ENCODE measurements around the gene CDR2. TPM values are rescaled to one million over a fixed set of nuclear protein-coding genes. Genes with fewer than 3 reads are reported as not detected.

The CDR2 gene
- total and polyA plus RNA-seq, 2 of the 13 experiments (the other 11 are each of a cell fraction or from before 2014, with no cell fraction given) = 59.0 to 78.9 TPM

DNA sequence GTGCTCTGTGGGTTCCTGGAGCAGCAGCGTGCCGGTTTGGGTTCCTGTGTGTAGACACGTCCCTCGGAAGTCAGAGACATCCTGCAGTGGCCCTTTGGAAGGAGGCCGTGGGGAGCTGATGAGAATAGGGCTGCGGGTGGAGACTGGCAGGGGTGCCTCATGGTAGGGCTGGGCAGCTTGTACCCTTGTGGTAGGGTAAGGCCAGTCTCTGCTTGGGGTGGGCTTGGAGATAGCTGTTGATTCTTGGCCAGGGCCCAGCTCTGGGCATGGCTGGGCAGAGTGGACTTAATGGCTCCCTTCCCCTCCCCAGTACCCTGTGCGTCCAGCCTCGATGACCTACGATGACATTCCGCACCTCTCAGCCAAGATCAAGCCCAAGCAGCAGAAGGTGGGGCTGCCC lies 66.6 kb downstream of the CDR2 start (continued):
- TF ChIP-seq ZNF44 (CRISPR knock-in tag; IDR thresholded peaks at IDR 0.05) (no peak), LCORL (IDR thresholded peaks at IDR 0.05) (no peak), LCORL (CRISPR knock-in tag; IDR thresholded peaks at IDR 0.05) (no peak), AGO2 (optimal IDR thresholded peaks at IDR 0.05; ENCODE audit: low read depth, low read length) (peak; percentile 67), KAT2B (IDR thresholded peaks at IDR 0.05; ENCODE audit: borderline replicate concordance, low read depth, low read length) (no peak), NRL (CRISPR knock-in tag; IDR thresholded peaks at IDR 0.05; ENCODE audit: borderline replicate concordance) (0 out of 2 replicates have a peak, but pooled peaks have one; percentile 46), ARNT (IDR thresholded peaks at IDR 0.05) (no peak), THYN1 (CRISPR knock-in tag; IDR thresholded peaks at IDR 0.05; ENCODE audit: borderline replicate concordance, low read depth) (no peak), SMAD9 (CRISPR knock-in tag; IDR thresholded peaks at IDR 0.05) (no peak), ZFP82 (CRISPR knock-in tag; IDR thresholded peaks at IDR 0.05; ENCODE audit: borderline replicate concordance) (no peak), ZBTB43 (CRISPR knock-in tag; conservative IDR thresholded peaks at IDR 0.05) (no peak), ZIK1 (CRISPR knock-in tag; IDR thresholded peaks at IDR 0.05; ENCODE audit: borderline replicate concordance, low read depth) (no peak), RFX3 (CRISPR knock-in tag; IDR thresholded peaks at IDR 0.05) (no peak), ATRX (CRISPR knock-in tag; IDR thresholded peaks at IDR 0.05; ENCODE audit: borderline replicate concordance) (no peak), IKZF1 (IDR thresholded peaks at IDR 0.05) (no peak), HNF4G (IDR thresholded peaks at IDR 0.05; ENCODE audit: borderline replicate concordance, low read depth, low read length) (no peak), HNF4G (CRISPR knock-in tag; IDR thresholded peaks at IDR 0.05; ENCODE audit: borderline replicate concordance, low read depth) (no peak), ZNF800 (CRISPR knock-in tag; IDR thresholded peaks at IDR 0.05) (no peak), ZNF766 (CRISPR knock-in tag; IDR thresholded peaks at IDR 0.05; ENCODE audit: borderline replicate concordance) (no peak)

Measured in HepG2 (cell line).